ENCODE measurements around the gene TMEM163.
"Not testable (repeated sequence)": the region's sequence is repeated elsewhere in the genome, so short reads cannot be mapped to it uniquely, and the experiment has no call there.

Gene TMEM163

GRCh38 chr2:134603966-134604365 lies 114.8 kb downstream of the TMEM163 start:
- in situ Hi-C loops (cut with HindIII; ENCODE audit: low pct_unique_long_range_greater_than_20kb, low sequenced_read_pairs) = no loop called here
- no peak for DNase-seq (ENCODE audit: low read depth in 1 of 2, low spot score in 1 of 2)
- TF ChIP-seq JUND (IDR thresholded peaks at IDR 0.05; ENCODE audit: low read depth) = no peak

- in situ Hi-C loops (cut with HindIII; ENCODE audit: low pct_unique_long_range_greater_than_20kb, low sequenced_read_pairs) = no loop called here
- no peak for DNase-seq (ENCODE audit: low read depth in 1 of 2, low spot score in 1 of 2)
- TF ChIP-seq JUND (IDR thresholded peaks at IDR 0.05; ENCODE audit: low read depth) = no peak
Observed at GRCh38 chr2:134602666-134603065, 116.1 kb downstream of the TMEM163 start.

- DNase-seq (ENCODE audit: low read depth in 1 of 2, low spot score in 1 of 2) = no peak
- TF ChIP-seq JUND (IDR thresholded peaks at IDR 0.05; ENCODE audit: low read depth) = no peak
- in situ Hi-C loops (cut with HindIII; ENCODE audit: low pct_unique_long_range_greater_than_20kb, low sequenced_read_pairs) = no loop called here
Observed at GRCh38 chr2:134601264-134601663, 117.5 kb downstream of the TMEM163 start.

GRCh38 chr2:134600208-134600607 lies 118.6 kb downstream of the TMEM163 start:
- in situ Hi-C loops (cut with HindIII; ENCODE audit: low pct_unique_long_range_greater_than_20kb, low sequenced_read_pairs) = no loop called here
- TF ChIP-seq JUND (IDR thresholded peaks at IDR 0.05; ENCODE audit: low read depth) = no peak
- DNase-seq (ENCODE audit: low read depth in 1 of 2, low spot score in 1 of 2) = no peak

GRCh38 chr2:134599236-134599635 lies 119.6 kb downstream of the TMEM163 start:
- in situ Hi-C loops (cut with HindIII; ENCODE audit: low pct_unique_long_range_greater_than_20kb, low sequenced_read_pairs) = no loop called here
- TF ChIP-seq JUND (IDR thresholded peaks at IDR 0.05; ENCODE audit: low read depth) = no peak
- no peak for DNase-seq (ENCODE audit: low read depth in 1 of 2, low spot score in 1 of 2)

GRCh38 chr2:134594399-134594798 lies 124.4 kb downstream of the TMEM163 start:
- TF ChIP-seq JUND (IDR thresholded peaks at IDR 0.05; ENCODE audit: low read depth) = no peak
- in situ Hi-C loops (cut with HindIII; ENCODE audit: low pct_unique_long_range_greater_than_20kb, low sequenced_read_pairs) = no loop called here
- DNase-seq (ENCODE audit: low read depth in 1 of 2, low spot score in 1 of 2) = no peak

- in situ Hi-C loops (cut with HindIII; ENCODE audit: low pct_unique_long_range_greater_than_20kb, low sequenced_read_pairs) = no loop called here
- no peak for DNase-seq (ENCODE audit: low read depth in 1 of 2, low spot score in 1 of 2)
- no peak for TF ChIP-seq JUND (IDR thresholded peaks at IDR 0.05; ENCODE audit: low read depth)
Observed at GRCh38 chr2:134593519-134593918, 125.3 kb downstream of the TMEM163 start.

GRCh38 chr2:134592377-134592776 lies 126.4 kb downstream of the TMEM163 start:
- in situ Hi-C loops (cut with HindIII; ENCODE audit: low pct_unique_long_range_greater_than_20kb, low sequenced_read_pairs) = no loop called here
- DNase-seq (ENCODE audit: low read depth in 1 of 2, low spot score in 1 of 2) = no peak
- TF ChIP-seq JUND (IDR thresholded peaks at IDR 0.05; ENCODE audit: low read depth) = no peak

GRCh38 chr2:134591526-134591925 lies 127.3 kb downstream of the TMEM163 start:
- no peak for DNase-seq (ENCODE audit: low read depth in 1 of 2, low spot score in 1 of 2)
- TF ChIP-seq JUND (IDR thresholded peaks at IDR 0.05; ENCODE audit: low read depth) = no peak
- in situ Hi-C loops (cut with HindIII; ENCODE audit: low pct_unique_long_range_greater_than_20kb, low sequenced_read_pairs) = no loop called here

GRCh38 chr2:134590679-134591078 lies 128.1 kb downstream of the TMEM163 start:
- no peak for DNase-seq (ENCODE audit: low read depth in 1 of 2, low spot score in 1 of 2)
- TF ChIP-seq JUND (IDR thresholded peaks at IDR 0.05; ENCODE audit: low read depth) = no peak
- in situ Hi-C loops (cut with HindIII; ENCODE audit: low pct_unique_long_range_greater_than_20kb, low sequenced_read_pairs) = no loop called here

- in situ Hi-C loops (cut with HindIII; ENCODE audit: low pct_unique_long_range_greater_than_20kb, low sequenced_read_pairs); DNase-seq (ENCODE audit: low read depth in 1 of 2, low spot score in 1 of 2): not testable (repeated sequence)
Observed at GRCh38 chr2:134589171-134590083, 129.4 kb downstream of the TMEM163 start.

- TF ChIP-seq JUND (IDR thresholded peaks at IDR 0.05; ENCODE audit: low read depth) = no peak
- in situ Hi-C loops (cut with HindIII; ENCODE audit: low pct_unique_long_range_greater_than_20kb, low sequenced_read_pairs) = no loop called here
- DNase-seq (ENCODE audit: low read depth in 1 of 2, low spot score in 1 of 2) = no peak
Observed at GRCh38 chr2:134588556-134588955, 130.2 kb downstream of the TMEM163 start.

- in situ Hi-C loops (cut with HindIII; ENCODE audit: low pct_unique_long_range_greater_than_20kb, low sequenced_read_pairs) = no loop called here
- no peak for DNase-seq (ENCODE audit: low read depth in 1 of 2, low spot score in 1 of 2)
- TF ChIP-seq JUND (IDR thresholded peaks at IDR 0.05; ENCODE audit: low read depth) = no peak
Observed at GRCh38 chr2:134586326-134586965, 132.4 kb downstream of the TMEM163 start.

Data from T47D (cell line).